Dermis blood vessel endothelial cell (primary cell): ENCODE results near the gene SNX8. TPM values are rescaled to one million over a fixed set of nuclear protein-coding genes. Genes with fewer than 3 reads are reported as not detected.

Experiments
- DNase-seq: peaks from one replicate; pipeline ENCODE4 v3.0.0; 2010
- total RNA-seq: library from RNA; depleted of rRNA; stranded (reverse); fragments of >200 nt; gene quantifications from 2 replicates; pipeline ENCODE4 v1.2.3, GENCODE V29; 2014

The SNX8 gene
- total RNA-seq, 1 donor from 2014 or later = 9.4 TPM

GRCh38 chr7:2289111-2289586 is 25.1 kb downstream of the SNX8 start:
- no peak for DNase-seq

- no peak for DNase-seq
These were observed 25.7 kb downstream of the SNX8 start for GRCh38 chr7:2288503-2288902.

DNA sequence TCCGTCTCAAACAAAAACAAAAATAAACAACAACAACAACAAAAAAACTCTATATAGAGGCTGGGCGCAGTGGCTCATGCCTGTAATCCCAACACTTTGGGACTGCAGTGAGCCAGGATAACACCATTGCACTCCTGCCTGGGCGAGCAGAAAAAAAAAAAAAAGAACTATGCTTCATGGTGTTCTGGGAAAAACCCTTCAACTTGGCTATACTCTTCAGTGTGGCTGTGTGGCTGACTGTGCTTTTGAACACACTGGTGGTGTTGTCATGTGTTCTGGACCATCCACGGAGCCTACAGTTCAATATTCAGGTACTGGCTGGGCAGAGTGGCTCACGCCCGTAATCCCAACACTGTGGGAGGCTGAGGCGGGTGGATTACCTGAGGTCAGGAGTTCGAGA is 26.5 kb downstream of the SNX8 start:
- no peak for DNase-seq

- DNase-seq = no peak
These were observed 31.2 kb downstream of the SNX8 start for GRCh38 chr7:2283074-2283473.

GRCh38 chr7:2282185-2282751 is 32.0 kb downstream of the SNX8 start:
- no peak for DNase-seq

DNA sequence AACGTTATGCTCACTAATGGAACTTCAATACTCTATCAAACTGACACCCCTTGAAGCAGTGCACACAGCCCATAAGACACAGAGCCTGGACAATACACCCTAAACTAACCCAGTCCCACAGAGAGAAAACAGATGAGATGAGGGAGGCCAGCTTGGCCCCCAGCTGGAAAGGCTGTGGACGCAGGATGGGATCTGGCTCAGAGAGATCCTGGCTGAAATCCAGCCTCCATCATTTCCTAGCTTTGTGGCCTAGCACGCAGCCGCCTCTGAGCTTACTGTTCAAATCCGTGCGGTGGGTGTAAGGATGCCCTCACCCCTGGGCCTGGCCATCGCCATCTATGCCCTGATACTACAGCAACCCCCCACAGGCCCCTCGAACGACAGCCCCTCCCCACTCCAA is 32.7 kb downstream of the SNX8 start:
- DNase-seq = peak; percentile 77

DNA sequence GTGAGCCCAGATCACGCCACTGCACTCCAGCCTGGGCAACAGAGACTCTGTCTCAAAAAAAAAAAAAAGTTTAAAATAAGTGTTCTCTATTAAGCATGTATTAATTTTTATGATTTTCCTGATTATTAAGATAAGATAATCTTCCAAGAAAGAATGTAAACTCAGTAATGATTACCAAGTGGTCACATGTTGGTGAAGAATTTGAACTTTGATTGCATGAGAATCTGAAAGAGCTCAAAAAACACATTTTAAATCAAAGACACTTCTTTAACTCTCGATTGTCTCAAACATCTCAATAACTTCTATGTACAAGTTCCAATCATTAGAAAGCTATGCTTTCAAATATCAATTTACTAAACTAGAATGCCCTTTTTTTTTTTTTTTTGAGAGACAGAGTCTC is 33.8 kb downstream of the SNX8 start:
- DNase-seq = no peak

GRCh38 chr7:2279896-2280295 is 34.3 kb downstream of the SNX8 start:
- DNase-seq = no peak

DNA sequence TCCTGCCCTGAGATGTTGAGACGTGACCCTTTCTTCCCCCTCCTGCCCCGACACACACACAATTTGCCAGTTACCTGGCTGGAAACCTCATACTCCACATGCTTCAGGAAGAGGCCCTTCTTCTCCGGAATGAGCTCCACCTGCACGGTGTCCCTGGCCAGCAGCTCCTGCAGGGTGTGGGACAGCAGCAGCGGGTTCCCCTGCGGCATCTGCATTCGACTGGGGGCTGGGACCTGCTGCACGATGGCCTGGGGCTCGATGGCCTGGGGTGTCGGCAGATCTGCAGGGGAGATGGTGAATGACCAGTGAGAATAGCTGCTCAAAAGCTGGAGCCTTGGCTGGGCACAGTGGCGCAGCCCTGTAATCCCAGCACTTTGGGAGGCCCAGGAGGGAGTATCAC is 36.2 kb downstream of the SNX8 start:
- DNase-seq = no peak

- no peak for DNase-seq
These were observed 38.1 kb downstream of the SNX8 start for GRCh38 chr7:2276107-2276506.

GRCh38 chr7:2275101-2275500 is 39.1 kb downstream of the SNX8 start:
- DNase-seq = no peak

DNA sequence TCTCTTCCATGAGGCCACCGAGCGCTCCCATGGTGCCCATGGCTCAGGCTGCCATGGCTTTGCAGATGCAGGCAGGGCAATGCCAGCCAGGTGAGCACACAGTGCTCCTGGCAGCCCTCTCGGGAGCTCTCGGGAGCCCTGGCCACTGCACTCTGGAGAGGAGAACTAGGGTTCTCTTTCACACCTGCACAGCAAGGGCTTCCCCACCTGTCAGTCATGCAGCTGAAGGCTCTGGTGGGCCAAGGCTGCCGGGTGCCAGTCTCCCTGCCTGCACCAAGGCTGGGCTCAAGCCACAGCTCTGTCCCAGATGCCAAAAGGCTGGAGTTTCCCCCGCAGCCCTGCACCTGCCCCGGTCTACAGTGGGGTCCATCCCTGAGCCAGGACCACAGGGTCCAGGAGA is 39.6 kb downstream of the SNX8 start:
- DNase-seq = no peak

GRCh38 chr7:2273866-2274265 is 40.4 kb downstream of the SNX8 start:
- DNase-seq = no peak

GRCh38 chr7:2272031-2272430 is 42.2 kb downstream of the SNX8 start:
- no peak for DNase-seq

DNA sequence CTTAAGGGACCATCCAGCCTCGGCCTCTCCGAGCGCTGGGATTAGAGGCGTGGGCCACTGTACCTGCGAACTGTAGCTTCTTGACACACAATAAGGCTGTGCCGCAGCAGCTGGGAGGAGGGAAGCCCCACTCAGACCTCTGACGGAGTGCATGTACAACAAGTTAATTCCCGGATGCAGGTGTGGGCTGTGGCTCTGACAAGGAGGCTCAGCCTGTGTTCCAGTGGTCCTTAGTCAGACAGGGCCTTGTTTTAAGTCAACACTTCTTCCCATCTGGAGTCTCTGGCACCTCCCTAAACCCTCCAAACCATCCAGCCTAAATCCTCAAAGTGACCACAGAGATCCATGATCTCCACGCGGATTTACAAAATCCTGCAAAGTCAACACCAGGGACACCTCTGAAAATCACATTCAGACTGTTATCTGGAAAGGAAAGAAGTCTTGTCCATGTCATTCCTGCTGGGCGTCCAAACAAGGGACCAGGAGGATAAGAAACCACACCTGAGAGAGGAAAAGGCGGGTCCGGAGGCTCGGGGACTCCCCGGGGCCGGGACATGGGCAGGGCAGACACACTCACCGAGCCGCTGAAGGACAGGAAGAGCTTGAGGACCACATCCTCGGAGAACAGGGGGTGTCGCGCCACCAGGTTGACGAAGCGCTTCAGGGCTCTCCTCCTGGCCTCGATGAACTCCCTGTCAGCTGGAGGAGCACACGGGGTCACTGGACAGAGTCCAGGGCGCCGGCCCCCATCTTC is 42.8 kb downstream of the SNX8 start:
- DNase-seq = no peak

- DNase-seq = no peak
These were observed 43.7 kb downstream of the SNX8 start for GRCh38 chr7:2270495-2270894.

DNA sequence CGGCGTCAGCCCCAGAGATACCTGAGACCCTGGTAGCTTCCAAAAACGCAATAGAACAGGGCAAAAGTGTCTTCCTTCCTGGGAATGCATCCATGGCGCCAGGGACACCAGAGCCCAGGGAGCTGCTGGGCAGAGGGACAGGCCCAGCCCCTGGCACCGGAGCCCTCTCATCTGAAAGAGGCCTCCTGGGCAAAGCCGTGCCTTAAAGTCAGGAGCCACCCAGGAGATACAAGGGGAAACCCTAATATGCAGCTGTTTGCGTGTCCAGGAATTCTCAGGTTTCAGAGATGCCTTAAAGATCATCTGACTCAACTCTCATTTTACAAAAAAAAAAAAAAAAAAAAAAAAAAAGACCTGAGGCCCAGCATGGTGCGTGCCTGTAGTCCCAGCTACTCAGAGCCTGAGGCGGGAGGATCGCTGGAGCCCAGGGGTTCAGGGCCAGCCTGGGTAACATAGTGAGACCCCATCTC is 44.2 kb downstream of the SNX8 start:
- DNase-seq = no peak

- peak; percentile 40 for DNase-seq
These were observed 44.9 kb downstream of the SNX8 start for GRCh38 chr7:2269089-2269990.

- peak; percentile 53 for DNase-seq
These were observed 47.3 kb downstream of the SNX8 start for GRCh38 chr7:2266911-2267310.

GRCh38 chr7:2264158-2264557 is 50.1 kb downstream of the SNX8 start:
- no peak for DNase-seq

- no peak for DNase-seq
These were observed 51.1 kb downstream of the SNX8 start for GRCh38 chr7:2263176-2263575.

DNA sequence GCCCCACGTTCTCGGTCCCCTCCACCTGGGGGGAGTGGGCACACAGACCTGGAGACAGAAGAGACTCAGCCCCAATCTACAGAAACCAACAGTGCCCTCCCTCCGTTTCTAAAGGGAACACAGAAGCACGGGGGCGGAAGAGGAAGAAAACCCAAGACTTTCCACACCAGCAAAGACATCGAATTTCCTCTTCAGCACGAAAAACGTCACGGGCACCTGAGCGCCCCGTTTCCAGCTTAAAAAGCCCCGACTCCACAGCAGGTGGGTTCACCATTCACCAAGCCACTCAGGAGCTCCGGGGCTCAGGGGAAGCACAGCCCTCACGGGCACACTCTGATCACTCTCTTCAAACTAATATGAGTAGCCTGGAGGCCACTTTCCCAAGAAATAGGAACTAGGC is 52.6 kb downstream of the SNX8 start:
- no peak for DNase-seq

DNA sequence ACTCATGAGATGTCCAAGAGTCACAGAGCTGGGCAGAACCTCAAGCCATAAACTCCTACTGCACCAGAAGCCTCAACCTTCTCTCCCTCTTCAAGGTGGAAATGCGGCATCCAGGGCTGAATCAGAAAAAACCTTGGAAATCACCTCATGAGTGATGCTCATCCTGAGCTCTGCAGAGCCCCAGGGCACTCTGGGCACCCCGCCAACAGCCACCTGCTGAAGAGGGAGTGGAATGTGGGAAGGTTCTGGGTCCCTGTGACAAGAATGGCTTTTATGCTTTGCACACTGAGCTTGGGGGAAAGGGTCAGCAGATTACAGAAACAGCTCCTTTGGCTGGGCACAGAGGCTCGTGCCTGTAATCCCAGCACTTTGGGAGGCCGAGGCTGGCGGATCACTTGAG is 53.4 kb downstream of the SNX8 start:
- peak; percentile 39 for DNase-seq
